Measurements from ENCODE around the gene TRIM15.
"Not testable (repeated sequence)": the region's sequence is repeated elsewhere in the genome, so short reads cannot be mapped to it uniquely, and the experiment has no call there.

TRIM15 gene

DNA sequence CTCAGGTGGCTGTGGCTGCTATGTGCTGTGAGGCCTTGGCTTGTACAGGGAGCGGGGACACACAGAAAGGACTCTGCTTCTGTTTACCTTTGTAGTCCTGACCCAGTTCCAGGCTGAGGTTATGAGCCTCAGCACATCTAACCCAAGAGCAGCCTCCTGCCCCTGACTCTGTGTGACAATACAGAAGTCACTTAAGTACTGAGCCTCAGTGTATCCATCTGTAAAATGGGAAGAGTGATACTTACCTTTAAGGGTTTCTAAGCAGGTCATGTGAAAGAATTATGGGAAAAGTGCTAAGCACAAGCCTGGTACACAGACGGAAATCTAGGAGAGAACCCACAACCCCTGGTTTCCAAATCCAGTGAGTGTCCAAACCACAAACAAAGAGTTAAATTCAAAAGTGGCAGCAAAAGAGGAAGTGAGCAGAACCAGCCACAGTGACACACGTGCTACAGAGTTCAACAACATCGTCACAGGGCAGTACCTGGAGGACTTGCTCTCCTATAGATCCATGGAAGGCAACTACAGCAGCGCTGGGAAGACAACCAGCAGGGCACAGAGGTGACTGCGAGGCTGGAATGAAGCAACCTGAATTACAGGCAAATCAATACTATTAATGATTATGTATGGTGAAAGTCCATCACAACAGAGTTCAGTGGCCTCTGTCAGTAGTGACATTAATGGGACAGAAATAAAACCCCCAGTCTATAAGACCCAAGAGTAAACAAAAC, 37.4 kb downstream of the TRIM15 start:
- no peak for DNase-seq

DNA sequence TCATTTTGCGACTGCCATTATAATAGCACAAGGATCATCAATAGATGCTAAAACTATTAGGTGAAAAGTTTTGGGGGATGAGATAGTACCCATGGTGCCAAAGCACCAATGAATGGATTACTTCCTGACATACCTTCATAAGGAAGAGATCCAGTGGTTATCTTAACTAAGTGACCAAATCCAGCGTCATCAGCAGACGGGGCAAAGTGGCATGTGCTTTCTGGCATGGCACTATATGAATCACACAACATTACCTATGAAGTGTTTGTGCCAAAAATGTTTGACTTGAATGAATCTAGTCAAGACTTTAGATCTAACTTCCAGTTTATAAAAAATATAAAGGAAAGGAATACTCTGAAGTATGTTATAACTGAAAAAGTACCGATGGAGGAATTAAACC, 39.0 kb downstream of the TRIM15 start:
- DNase-seq = no peak

DNA sequence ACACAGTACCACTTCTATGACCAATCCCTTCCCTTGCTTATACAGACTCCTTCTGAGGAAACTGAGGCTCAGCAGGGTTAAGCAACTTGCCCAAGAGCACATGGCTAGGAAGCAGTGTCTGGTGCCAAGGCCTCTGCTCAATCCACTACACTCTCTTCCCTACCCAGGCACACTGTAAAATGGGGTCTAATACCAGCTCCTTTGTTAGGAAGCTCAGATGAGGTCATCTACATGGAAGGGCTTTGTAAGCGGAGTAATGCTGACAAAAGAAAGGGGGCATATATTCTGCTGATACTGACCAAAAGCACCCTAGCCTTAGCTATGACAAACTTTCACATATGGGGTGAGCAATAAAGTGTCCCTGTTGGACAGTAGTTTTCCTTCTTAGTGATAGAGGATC, 40.8 kb downstream of the TRIM15 start:
- DNase-seq = no peak

DNA sequence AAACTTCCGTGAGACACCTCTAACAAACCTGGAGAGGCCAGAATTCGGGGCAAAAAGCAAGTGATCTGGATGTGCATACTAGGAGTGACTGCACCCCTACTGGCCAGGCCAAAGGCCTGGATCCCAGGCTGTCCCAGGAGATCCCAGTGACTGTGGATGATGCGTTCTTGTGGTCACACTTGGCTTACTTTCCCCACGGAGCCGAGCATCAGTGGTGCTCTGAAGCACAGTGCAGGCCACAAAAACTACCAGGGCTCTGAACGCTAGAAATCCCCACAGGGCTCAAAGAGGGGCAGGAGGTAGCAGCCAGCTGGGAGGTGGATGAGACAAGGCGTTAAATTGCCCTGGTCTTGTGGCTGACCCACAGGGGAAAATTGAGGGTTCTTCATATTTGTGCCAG, 42.8 kb downstream of the TRIM15 start:
- DNase-seq = no peak

DNA sequence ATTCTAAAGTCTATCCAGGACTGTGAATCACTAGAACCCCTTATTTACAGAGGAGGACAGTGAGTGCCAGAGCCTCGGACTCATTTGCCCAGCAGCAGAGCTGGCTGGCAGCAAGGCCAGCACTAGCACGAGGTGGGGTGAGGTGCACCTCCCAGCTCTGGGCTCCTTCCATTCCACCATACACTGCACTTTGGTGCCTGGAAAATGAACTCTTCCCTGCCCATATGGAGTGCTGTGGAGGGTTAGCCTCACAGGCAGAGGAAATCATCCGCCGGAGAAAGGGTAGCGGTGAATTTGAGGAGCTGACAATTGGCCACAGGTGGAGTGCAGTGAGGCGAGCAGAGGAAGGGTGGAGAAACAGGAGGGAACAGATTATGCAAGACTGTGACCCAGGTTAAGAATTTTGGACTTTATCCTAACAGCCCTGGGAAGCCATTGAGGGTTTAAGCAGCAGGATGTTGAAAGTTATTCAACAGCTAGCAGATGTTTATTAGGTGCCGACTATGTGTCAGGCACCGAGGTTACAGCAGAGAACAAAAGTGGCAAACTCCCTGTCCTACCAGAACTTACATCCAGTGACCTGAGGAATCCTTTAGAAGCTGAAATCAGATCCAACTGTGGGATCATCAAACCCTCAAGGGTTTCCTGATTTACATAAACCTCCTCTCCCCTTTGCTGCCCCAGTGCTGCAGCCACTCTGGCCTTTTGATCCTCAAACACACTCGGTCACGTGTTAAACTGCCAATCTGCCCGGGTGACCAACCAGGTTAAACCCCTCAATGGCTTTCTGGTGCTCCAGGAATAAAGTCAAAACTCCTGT, 43.7 kb downstream of the TRIM15 start:
- no peak for DNase-seq

DNA sequence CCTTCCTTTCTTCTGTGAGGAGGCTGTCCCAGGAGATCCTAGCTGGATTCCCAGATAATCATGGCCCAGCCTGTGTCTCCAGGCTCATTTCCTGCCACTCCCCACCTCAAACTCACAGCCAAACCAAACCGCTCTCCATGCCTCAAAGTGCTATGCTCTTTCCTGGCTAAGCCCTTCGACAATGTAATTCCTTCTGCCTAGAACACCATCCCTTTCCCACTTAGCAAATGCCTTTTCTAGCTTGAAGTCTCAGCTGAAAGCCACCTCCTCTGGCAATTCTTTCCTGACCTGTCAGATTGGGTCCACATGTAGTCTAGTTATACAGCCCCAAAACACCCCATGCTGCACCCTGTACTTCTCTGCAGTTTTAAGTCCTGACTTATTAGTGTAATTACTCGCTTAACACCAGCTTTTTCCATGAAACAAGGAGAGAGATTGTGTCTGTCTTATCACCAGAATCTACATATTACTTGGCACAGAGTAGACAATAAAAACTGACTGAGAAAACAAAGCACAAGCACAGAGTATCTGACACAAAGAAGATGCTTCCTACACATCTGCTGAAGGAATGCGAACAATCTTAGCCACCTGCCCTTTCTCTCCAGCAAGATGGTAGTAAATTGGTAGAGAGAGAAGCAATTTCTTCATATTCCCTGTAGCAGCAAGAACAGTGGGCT, 44.4 kb downstream of the TRIM15 start:
- no peak for DNase-seq

DNA sequence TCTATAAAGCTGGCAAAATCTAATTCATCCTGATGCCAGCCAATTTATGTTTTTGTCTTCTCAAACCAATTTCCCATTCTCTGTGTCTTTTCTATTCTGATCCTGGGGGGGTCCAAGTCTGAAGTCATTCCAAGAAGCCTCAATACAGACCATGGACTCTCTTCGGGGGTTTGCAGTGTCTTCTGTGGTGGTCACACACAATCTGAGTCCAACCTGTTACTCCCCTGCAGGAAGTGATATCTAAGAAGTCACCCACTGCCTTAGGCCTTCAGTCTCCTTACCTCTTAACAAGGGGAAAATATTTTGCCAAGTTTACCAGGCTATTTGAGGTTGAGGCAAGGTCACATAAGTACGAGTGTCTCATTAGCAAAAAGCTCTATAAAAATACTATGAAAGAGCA, 48.0 kb downstream of the TRIM15 start:
- DNase-seq = no peak

DNA sequence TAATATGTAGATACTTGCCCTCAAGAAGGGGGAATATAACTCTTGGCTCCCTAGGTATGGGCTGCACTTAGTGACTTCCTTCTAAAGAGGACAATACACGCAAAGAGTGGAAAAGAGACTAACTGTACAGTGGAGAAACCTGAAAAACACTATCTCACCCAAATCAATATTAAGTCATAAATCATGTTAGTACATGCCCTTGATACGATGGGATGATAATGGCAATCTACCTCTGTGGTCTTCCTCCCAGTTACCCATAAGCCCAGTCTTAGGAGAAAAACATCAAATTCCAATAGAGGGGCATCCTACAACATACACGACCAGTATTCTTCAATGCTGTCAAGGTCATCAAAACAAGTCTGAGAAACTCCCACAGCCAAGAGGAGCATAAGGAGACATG, 48.6 kb downstream of the TRIM15 start:
- no peak for DNase-seq

DNA sequence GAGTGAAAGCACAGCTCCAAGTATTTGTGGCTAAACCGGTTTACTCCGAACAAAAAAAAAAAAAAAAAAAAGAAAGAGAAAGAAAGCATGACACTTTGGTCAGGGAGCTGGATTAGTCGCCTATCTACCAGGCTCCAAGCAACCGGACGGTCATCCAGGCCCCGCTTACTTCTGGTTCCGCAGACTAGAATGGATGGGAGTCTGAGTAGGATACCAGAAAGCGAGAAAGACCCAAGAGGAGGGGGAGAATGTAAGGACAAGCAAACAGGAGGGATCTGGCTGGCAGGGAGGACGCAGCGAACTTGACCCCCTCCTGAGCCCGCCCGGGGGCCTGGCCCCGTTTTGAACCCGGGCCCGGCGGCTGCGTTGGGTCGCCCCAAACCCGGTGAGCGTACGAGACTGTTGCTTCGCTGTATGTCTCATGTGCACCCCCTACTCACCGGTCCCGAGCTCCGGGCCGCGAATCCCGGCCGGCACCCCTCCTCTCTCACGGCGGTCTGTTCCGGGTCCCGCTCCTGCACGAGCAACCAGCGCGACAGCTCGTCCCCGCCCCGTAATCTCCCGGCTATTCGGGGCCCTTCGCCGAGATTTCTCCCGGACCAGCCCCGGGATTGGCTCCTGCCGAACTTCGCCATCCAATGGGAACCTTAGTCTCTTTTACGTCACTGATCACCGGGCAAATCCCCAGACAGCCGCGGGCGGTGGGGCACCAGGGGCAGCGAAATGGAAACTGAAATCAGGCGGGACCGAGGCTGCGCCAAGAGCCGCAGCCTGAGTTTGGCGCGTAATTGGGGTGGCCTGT, 49.7 kb downstream of the TRIM15 start, which contains the start of gene TRIM26:
TRIM26 (minus strand) TSS at position 542 of the 802 bp plus-strand sequence. CDS start 14,303 bp downstream, outside the sequence.
- peak; percentile 97 for DNase-seq

DNA sequence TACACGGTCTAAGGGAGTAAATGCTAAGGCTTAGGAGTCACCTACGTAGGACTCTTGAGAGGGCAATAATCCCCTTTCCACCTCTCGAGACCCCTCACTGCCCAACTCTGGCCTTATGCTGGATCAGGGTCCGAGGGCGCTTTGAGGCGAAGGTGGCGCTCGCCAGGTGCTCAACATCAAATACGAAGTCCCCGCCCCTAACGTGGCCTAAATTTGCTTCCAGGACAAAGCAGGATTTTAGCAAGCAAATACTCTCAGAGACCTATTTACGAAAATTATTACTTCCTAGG, 50.3 kb downstream of the TRIM15 start:
- DNase-seq = no peak

DNA sequence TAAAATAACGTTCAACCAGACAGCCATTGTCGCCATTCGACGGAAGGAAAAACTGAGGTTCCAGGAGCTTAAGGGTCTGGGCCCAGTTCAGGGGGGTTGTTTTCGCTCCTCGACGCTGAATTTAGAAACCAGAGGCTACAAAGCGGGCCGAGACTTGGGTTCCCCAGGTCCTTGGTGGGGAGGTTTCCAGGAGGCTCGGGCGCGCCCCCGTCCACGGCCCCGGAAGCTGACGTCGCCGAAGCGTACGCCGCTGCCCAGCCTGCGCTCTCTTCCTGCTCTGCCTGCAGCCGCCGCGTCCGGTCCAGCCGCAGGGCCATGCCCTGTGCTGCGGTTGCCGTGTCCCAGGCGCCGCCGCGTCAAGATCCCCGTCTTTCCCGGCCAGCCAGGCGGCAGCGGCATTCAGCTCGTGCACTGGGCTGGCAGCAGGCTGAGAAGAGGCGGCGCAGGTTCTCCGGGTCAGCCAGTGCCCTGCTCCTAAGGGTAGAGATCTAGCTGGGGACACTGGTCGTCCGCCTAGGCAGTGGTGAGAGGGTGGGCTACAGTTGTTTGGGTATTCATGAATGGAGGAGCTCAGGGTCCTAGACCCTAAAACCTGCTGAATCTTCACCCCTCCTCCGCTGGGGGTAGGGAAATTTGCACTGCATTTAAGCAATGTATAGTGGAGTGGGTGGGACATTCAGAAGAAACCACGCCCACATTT, 50.8 kb downstream of the TRIM15 start:
- DNase-seq = peak; percentile 88

DNA sequence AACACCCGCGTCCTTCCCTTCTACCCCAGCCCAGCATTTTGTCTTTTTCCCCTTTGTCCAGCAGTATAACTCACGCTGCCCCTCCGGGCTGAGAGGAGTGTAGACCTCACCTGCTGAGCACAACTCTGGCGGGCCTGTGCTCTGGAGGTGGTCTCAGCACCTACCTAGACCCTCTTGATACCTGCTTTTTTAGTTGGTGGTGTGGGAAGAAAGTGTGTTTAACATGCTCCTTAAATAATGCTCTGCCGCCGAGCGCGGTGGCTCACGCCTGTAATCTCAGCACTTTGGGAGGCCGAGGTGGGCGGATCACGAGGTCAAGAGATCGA, 51.3 kb downstream of the TRIM15 start:
- DNase-seq = no peak

DNA sequence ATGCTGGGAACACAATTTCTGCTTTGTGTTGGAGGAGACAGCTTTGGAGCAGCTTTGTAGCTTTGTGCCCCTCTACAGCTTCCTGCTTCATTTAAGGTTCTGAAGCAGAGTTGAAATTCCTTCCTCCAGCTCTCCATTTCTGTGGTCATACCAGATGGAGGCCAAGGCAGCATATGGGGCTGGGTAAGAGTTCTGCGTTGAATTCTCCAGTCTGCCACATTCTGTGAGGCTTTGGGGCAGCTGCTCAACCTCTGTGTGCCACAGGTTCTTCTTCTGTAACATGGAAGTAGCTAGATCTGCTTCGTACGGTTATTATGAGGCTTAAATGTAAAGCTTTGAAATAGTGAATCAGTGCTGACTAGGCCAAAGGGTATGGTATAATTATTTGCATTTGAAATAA, 52.8 kb downstream of the TRIM15 start:
- no peak for DNase-seq

DNA sequence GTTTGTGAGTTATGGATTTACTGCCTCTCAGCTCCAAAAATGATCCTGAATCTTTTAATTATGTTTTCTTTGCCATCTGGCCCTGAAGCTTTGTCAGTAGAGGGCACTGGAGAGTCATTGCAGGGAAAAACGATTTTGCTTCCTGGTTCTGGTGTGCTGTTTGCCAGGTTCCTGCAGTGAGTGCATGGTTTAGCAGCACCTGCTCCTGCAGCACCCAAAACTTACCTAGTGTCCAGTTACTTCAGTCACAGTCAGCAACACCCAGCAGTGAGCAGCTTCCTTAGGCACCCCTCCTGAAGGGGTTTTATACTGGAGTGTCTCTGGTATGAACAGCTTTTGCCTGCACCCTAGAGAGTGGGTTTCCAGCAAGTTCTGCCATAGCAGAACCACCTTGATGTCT, 55.9 kb downstream of the TRIM15 start:
- DNase-seq = peak; percentile 61

DNA sequence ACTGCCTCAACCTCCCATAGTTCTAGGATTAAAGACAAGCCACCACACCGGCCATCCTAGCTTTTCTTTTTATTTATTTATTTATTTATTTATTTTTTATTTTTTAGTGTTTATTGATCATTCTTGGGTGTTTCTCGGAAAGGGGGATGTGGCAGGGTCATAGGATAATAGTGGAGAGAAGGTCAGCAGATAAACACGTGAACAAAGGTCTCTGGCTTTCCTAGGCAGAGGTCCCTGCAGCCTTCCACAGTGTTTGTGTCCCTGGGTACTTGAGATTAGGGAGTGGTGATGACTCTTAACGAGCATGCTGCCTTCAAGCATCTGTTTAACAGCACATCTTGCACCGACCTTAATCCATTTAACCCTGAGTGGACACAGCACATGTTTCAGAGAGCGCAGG, 58.0 kb downstream of the TRIM15 start:
- not testable (repeated sequence) for DNase-seq

DNA sequence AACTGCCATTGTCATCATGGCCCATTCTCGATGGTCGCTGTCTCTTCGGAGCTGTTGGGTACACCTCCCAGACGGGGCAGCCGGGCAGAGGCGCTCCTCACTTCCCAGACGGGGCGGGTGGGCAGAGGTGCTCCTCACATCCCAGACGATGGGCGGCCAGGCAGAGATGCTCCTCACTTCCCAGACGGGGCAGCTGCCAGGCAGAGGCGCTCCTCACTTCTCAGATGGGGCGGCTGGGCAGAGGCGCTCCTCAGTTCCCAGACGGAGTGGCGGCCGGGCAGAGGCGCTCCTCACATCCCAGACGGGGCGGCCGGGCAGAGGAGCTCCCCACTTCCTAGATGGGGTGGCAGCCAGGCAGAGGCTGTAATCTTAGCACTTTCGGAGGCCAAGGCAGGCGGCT, 58.6 kb downstream of the TRIM15 start:
- not testable (repeated sequence) for DNase-seq
